GM10847 (cell line): ENCODE data around the gene CHRNA9.

Experiments used
- POLR2A ChIP-seq: IDR thresholded peaks from 2 replicates; pipeline ENCODE4 v1.6.1; 2011; ENCODE audit not compliant: insufficient read length; ENCODE audit errors: extremely low read depth

The CHRNA9 gene

DNA sequence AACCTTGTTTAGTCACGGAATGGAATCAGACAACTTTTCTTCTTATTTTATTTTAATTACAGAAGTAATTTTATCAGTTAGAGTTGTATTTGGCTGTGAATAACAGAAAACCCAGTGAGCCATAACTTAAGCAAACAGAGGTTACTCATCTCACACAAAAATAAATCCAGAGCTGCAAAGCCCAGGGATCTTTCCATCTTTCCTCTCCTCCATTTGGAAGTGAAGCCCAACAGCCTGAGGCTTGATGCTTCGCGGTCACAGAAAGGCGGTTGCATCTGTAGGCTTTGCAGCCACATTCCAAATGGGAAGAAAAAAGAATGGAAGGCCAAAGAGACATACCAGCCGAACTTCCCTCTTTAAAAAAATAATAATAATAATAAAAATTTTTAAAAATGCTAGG lies 22.6 kb downstream of the CHRNA9 start:
- no peak for TF ChIP-seq POLR2A

DNA sequence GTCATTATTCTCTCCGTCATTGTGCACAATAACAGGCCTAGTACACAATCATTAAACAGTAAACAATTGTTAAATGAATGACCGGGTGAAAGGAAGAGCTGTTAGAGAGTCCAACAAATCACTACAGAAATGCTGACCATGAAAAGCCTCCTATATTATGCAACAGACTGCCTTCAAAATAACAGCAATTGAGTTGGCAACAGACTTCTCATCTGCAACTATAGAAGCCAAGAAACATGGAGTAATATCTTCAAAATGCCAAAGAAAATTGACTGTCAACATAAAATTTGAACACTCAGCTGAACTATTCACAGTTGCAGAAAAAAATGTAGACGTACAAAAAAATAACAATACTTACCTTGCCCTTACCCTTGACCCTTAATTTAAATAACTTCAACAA lies 26.2 kb downstream of the CHRNA9 start:
- no peak for TF ChIP-seq POLR2A

DNA sequence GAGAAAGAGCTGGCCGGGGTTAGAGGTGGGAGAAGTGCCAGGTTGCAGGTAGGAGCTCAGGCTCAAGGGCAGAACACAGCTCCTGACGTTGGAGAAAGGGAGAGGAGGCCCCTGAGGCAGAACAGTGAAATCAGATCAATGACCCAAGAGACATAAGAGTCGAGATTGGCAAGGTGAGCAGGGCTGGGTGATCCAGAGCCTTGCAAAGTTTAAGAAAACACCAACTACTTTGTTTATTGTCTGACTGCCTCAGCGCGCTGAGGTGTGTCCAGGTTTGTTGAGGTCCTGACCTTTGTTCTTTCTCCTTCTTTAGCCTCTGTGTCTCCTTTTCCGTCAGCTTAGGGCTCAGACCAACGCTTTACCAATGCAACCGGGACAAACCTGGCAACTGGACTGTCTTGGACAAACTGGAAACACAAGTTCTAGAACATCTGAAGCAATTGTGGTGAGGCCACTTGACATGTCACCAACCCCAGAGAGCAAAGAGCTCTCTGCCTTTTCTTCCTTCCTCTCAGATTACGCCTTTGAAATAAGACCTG lies 28.3 kb downstream of the CHRNA9 start:
- TF ChIP-seq POLR2A: no peak

DNA sequence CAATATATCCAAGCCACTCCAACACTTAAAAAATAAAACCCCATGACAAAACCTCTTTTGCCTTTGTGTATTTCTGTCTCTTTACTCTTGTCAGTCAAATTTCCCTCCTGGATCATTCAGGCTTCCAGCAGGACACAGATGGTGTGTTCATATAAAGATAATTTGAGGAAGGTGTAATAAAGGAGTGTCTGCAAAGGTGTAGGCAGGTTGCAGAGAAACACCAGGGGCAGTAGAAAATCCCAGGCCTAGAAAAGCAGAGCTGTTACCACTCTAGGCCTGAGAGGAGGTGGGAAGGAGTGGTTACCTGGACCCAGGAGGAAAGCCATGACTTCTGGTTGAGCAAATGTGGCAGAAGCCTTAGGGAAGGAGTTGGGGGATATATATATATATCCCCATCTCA lies 28.8 kb downstream of the CHRNA9 start:
- TF ChIP-seq POLR2A: no peak

DNA sequence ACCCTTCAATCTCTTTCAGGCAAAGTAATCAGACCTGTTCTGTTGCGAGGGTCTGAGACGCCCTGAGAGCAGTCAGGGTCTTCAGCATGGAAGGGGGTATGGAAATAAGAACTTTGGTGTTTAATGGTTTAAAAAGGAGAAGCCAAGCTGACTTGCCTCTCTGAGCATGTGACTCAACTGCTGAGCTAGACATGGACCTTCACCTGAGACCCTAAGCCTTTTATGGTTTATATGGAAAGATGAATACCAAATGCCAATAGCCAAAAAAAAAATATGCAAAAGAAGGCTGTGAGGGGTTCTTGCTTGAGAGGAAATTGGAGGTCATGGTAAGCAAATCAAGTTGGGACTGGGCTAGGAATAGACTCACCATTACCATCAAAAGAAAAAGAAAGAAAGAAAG lies 30.6 kb downstream of the CHRNA9 start:
- TF ChIP-seq POLR2A: no peak

DNA sequence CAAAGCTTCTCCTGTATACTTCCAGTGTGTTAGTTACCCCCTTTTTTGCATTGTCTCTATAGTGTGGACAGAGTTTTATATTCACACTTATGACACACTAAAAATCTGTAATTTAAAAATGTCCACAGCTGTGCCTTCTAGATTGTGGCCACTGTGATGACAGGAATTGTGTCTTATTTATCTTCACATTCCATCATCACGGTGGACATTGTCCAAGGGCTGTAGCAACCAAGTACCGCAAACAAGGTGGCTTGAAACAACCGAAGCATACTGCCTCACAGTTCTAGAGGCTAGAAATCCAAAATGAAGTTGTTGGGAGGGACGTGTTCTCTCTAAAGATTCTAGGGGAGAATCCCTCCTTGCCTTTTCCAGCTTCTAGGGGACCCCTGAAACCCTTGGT lies 32.3 kb downstream of the CHRNA9 start:
- no peak for TF ChIP-seq POLR2A

DNA sequence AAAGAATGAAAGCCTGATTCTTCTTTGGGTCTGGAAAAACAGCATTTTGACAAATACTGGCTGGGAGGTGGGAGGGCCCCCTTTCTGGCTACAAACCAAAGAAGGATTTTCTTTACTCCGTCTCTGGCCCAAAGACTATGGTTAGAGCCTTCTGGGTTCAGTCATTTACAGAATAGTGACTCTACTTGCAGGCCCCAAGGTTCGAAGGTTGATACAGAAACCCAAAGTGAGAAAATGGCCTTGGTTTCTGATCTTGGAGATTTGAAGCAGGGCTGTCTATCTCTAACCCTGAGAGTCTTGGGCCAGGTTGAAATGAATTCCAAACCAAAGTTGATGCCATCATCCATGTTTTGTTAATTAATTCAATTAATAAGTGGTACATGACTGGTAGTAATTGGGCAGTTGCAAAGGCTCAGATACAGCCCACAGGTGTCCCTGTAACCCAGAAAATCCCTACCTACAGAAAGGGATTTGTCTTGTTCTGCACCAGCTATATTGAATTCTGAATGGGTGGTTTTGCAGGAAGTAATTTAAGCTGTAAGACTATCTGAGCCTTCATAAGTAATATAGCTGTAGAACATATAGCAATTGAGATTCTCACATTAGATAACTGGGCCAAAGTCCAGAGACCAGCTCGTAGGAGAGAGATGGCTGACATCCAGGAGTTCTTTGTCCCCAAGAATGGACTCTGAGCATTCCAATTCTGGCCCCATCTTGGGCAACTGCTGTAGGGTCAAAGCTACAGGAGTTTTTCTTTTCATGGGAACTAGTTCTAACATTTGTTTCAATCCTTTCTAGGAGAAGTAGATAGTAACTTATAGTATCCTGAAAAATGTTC lies 34.5 kb downstream of the CHRNA9 start:
- no peak for TF ChIP-seq POLR2A

DNA sequence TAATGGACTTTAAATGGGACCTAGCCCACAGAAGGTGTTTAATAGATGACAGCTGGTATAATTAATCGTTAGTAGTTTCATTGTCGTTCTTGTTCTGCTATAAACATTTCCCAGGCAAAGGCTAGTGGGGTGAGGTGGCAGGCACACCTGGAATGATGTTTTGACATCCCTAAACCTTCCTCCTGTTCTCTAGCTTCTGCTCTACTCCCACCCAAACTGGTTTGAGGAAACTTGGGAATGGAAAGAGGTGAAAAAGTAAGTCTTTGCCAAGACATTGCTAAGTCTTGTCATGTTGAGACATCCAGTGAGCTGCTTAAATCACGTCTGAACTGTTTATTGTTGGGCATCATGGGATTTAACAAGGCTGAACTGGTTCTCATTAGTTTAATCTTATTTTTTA lies 37.5 kb downstream of the CHRNA9 start:
- TF ChIP-seq POLR2A: no peak

DNA sequence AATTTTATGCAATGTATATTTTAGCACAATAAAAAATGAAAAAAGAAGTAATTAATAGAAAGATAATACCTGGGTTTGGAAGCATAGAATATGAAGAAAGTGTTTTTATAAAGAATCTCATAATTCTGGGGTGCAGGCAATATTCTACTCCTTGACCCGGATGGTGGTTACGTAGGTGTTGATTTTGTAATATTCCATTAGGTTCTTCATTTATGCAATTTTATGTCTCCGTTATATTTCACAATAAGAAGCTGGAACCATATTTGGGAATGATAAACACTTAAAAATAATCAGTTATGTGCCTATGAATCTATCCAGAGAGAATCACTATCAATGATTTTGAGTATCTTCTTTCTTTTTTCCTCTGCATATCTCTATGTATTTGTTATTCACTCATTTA lies 38.5 kb downstream of the CHRNA9 start:
- no peak for TF ChIP-seq POLR2A

DNA sequence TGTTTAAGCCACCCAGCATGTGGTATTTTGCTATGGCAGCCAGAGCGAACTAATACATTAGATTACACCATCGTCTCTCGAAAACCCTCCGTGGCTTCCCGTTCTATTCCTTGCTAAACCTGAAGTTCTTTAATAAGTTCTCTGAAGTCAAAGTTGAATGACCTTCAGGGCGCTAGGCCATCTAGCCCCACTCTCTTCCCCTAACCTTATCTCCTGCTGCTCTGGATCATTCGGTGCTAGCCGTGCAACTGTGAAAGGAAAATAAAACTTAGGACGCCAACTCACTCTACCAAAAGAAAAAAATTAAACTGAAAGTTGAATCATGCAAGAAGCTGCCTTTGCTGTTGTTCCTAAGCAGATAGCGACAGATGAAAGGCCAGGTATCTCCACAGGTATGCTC lies 40.0 kb downstream of the CHRNA9 start:
- TF ChIP-seq POLR2A: no peak

DNA sequence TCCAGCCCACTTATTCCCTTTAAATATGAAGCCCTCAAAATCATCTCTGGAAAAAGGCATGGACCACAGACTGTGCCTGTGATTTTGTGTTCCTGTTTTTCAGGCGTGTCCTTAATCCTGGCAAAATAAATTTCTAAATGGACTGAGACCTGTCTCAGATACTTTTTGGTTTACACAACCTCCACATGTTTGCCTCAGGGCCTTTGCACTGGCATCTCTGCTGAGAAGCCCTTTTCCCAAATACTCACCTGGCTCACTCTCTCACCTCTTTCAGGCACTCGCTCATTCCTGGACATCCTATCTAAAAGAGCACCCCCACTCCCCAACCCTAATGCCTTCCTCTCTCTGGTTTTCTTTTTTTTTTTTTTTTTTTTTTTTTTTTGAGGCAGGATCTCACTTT lies 40.5 kb downstream of the CHRNA9 start:
- TF ChIP-seq POLR2A: no peak

DNA sequence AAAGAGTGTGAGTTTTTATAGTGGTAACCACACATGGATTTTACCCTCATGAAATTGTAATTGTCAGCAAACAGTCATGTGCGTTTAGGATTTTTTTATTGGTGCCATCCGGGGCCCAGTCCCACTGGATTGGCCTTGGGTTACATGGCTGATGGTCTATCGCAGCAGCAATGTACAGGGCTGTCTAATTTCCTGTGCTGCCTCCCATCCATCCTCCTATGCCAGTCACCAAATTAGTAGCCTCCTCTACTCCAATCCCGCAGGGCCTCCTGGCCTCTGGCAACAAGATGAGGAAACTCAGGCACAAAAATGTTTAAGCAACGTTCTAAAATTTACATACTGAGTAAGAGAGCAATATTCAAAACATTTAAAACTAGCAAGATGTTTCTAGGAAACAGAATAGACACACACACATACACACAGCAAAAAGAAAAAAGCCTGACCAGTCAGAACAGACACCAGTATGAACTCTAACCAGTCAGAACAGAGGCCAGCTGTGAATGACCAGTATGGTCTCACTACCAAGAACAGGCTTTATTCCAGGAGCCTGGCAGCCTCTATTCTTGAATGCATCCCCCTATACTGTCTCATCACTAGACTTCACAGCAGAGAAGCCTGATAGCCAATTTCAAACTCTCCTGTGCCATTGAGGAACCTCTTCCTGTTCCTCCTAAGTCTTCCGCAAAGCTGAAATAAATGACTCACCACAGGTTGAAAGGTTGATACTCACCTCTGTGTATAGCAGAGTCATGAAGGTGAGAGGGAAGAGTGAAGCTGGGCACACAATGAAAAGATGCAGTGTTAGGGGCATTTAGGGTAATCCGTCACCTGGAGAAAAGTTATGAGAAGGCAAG lies 42.6 kb downstream of the CHRNA9 start:
- TF ChIP-seq POLR2A: no peak

DNA sequence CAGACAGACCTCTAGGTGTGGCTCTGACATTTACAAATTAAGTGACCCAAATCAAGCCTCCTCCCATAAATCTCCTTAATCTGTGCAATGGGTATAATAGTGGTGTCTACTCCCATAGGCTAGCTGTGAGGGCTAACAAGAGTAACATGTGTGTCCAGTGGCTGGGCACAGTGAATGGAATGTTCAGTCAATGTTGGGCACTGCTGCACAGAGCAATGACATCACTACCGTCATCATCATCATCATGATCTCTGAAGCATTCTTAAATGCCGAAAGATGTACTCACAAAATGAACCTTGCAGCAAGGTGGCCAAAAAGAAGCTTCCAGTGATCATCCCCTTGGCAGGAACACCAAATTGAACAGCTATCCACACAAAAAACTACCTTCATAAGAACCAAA lies 43.5 kb downstream of the CHRNA9 start:
- TF ChIP-seq POLR2A: no peak

DNA sequence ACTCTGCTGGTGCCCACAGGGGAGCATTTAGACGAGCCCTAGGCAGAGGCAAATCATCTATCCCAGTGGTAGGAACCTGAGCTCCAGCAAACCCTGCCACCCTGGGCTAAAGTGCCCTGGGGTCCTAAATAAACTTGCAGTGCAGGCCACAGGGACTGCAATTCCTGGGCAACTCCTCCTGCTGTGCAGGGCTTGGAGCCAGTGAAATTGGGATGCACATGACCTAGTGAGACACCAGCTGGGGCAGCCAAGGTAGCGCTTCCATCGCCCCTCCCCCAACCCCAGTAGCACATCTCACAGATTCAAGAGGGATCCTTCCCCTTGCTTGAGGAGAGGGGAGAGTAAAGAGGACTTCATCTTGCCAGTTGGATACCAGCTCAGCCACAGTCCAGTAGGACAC lies 44.1 kb downstream of the CHRNA9 start:
- no peak for TF ChIP-seq POLR2A

DNA sequence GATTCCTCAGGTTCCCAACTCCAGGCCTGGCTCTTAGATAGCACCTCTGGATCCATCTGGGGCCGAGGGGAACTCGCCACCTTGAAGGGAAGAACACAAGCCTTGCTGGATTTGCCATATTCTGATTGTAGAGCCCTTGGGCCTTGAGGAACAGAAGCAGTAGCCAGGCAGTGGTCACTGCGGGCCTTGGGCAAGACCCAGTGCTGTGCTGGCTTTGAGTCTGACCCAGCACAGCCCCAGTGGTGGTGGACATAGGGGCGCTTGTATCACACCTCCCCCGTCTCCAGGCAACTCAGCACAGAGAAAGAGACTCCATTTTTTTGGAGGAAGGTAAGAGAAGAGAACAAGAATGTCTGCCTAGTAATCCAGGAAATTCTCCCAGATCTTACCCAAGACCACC lies 45.5 kb downstream of the CHRNA9 start:
- TF ChIP-seq POLR2A: no peak

DNA sequence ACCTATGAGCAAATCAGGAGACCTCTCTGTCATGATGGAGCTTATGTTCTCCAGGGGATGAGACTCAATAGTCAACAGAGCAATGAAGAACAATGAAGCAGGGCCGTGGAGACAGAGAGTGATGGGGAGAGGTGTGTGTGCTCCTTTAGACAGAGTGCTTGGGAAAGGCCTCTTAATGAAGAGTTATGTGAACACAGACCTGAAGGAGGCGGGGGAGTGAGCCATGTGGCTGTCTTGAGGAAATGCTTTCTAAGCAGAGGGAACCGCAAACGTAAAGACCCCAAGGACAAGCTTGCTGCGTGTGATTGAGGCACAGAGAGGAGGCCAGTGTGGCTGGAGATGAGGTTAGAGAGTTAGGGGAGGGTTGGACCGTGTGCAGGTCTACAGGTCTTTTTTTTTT lies 53.1 kb downstream of the CHRNA9 start:
- TF ChIP-seq POLR2A: no peak
